CD14-positive monocyte (primary cell): ENCODE measurements around the gene GPR183. TPM values are rescaled to one million over a fixed set of nuclear protein-coding genes. Genes with fewer than 3 reads are reported as not detected.

Source experiments
- DNase-seq, 3 donors: peaks; one replicate each; pipeline ENCODE4 v3.0.0-alpha.2; 2011 to 2022
- H2AFZ ChIP-seq: 2 replicates; pipeline ENCODE4 v1.6.0; 2012; ENCODE audit warnings: mild to moderate bottlenecking, low read depth, low read length, inconsistent platforms; ENCODE audit not compliant: insufficient read depth, poor library complexity, severe bottlenecking
- H3K27ac ChIP-seq, 2 donors: 1 replicate in 1 of 2; 2 replicates in 1 of 2; pipeline ENCODE4 v1.5.1; 2012 to 2013; ENCODE audit warnings: low read length in 2 of 2, control low read depth in 1 of 2, inconsistent platforms in 1 of 2, low read depth in 1 of 2, mild to moderate bottlenecking in 1 of 2
- H3K27me3 ChIP-seq, 2 donors: one replicate each; pipeline versions ENCODE4 v1.6.0 to v1.6.1; 2011 to 2013; ENCODE audit warnings: low read length in 2 of 2; ENCODE audit not compliant: control insufficient read depth in 2 of 2, insufficient read depth in 2 of 2
- H3K36me3 ChIP-seq, 2 donors: replicated peaks in 1 of 2; 1 replicate in 1 of 2; 2 replicates in 1 of 2; pipeline versions ENCODE4 v1.5.1 to v1.6.1; 2012 to 2013; ENCODE audit warnings: low read length in 2 of 2, control low read depth in 1 of 2, inconsistent platforms in 1 of 2, mild to moderate bottlenecking in 1 of 2; ENCODE audit not compliant: insufficient read depth in 2 of 2, control insufficient read depth in 1 of 2
- H3K4me1 ChIP-seq, 2 donors: 1 replicate in 1 of 2; 2 replicates in 1 of 2; pipeline versions ENCODE4 v1.5.1 to v1.6.1; 2012 to 2013; ENCODE audit warnings: low read length in 2 of 2, control low read depth in 1 of 2, inconsistent platforms in 1 of 2, mild to moderate bottlenecking in 1 of 2, moderate library complexity in 1 of 2; ENCODE audit not compliant: insufficient read depth in 2 of 2, control insufficient read depth in 1 of 2
- H3K4me2 ChIP-seq: replicated peaks from 2 replicates; pipeline ENCODE3; 2012; ENCODE audit warnings: low read length, moderate library complexity, mild to moderate bottlenecking; ENCODE audit not compliant: poor library complexity, severe bottlenecking; ENCODE audit errors: extremely low read depth
- H3K4me3 ChIP-seq, 3 experiments: fragments of 200-600 bp in 1 of 3; sonication (generic) in 1 of 3; replicated peaks in 1 of 3; 1 replicate in 2 of 3; 2 replicates in 1 of 3; pipeline ENCODE4 v1.5.1; 2011 to 2013; ENCODE audit warnings: low read length in 3 of 3, mild to moderate bottlenecking in 3 of 3, control low read depth in 2 of 3, low read depth in 2 of 3, inconsistent platforms in 1 of 3, moderate library complexity in 1 of 3
- H3K79me2 ChIP-seq: 2 replicates; pipeline ENCODE4 v1.6.0; 2012; ENCODE audit warnings: mild to moderate bottlenecking, control low read depth, inconsistent platforms, low read length, moderate library complexity; ENCODE audit not compliant: insufficient read depth
- H3K9ac ChIP-seq: 2 replicates; pipeline ENCODE4 v1.6.0; 2017; ENCODE audit warnings: low read length, mild to moderate bottlenecking; ENCODE audit not compliant: insufficient read depth, poor library complexity, severe bottlenecking
- H3K9me3 ChIP-seq, 2 donors: replicated peaks in 1 of 2; 1 replicate in 1 of 2; 2 replicates in 1 of 2; pipeline versions ENCODE4 v1.5.1 to v1.6.1; 2012 to 2013; ENCODE audit warnings: low read length in 2 of 2, control low read depth in 1 of 2; ENCODE audit not compliant: control insufficient read depth in 1 of 2, insufficient read depth in 1 of 2
- H4K20me1 ChIP-seq: 2 replicates; pipeline ENCODE4 v1.6.0; 2012; ENCODE audit warnings: mild to moderate bottlenecking, low read length, control low read depth, moderate library complexity; ENCODE audit not compliant: insufficient read depth
- H3K27ac Mint-ChIP-seq, 7 donors: one replicate each; pipeline ENCODE4 v1.8.0; 2020; ENCODE audit warnings: mild to moderate bottlenecking in 7 of 7, mixed read lengths in 7 of 7, moderate library complexity in 6 of 7, inconsistent platforms in 2 of 7
- H3K27me3 Mint-ChIP-seq, 3 donors: one replicate each; pipeline ENCODE4 v1.8.0; 2021 to 2022; ENCODE audit warnings: low read depth in 3 of 3, mild to moderate bottlenecking in 3 of 3, mixed read lengths in 3 of 3, moderate library complexity in 3 of 3, inconsistent platforms in 1 of 3
- H3K36me3 Mint-ChIP-seq, 2 donors: one replicate each; pipeline ENCODE4 v1.8.0; 2020; ENCODE audit warnings: mixed read lengths in 2 of 2, inconsistent platforms in 1 of 2, mild to moderate bottlenecking in 1 of 2
- H3K4me1 Mint-ChIP-seq: one replicate; pipeline ENCODE4 v1.8.0; 2020; ENCODE audit warnings: mild to moderate bottlenecking, mixed read lengths
- H3K4me3 Mint-ChIP-seq, 2 donors: one replicate each; pipeline ENCODE4 v1.8.0; 2020; ENCODE audit warnings: mild to moderate bottlenecking in 2 of 2, mixed read lengths in 2 of 2, moderate library complexity in 1 of 2
- H3K9me3 Mint-ChIP-seq, 7 donors: one replicate each; pipeline ENCODE4 v1.8.0; 2020 to 2022; ENCODE audit warnings: mixed read lengths in 7 of 7, mild to moderate bottlenecking in 6 of 7, moderate library complexity in 6 of 7, inconsistent platforms in 2 of 7
- WGBS: methylation state at CpG from one replicate; pipeline ENCODE4 v1.1.5; 2013; ENCODE audit warnings: missing lambda C conversion rate; ENCODE audit not compliant: insufficient coverage; 5-methylcytosine and 5-hydroxymethylcytosine counted together
- intact Hi-C, 2 donors: fragments of 100-400 bp; cut with micrococcal nuclease; formaldehyde crosslinking; loops; one replicate each; pipeline versions ENCODE4 v1.15.0 to v1.15.1; 2023
- polyA plus RNA-seq, 3 donors: library from polyadenylated mRNA; depleted of rRNA in 1 of 3; unstranded in 2 of 3; stranded (reverse) in 1 of 3; fragments of 300-500 nt in 2 of 3; fragments of >200 nt in 1 of 3; fragmentation: Illumina TruSeq in 2 of 3; gene quantifications; 1 replicate in 2 of 3; 2 replicates in 1 of 3; pipeline ENCODE4 v1.2.3, GENCODE V29; 2012 to 2021
- TF ChIP-seq, protein P1 (sequence below): fragments of 200-600 bp; IDR thresholded peaks from one replicate; pipeline ENCODE4 v1.8.0; 2022; ENCODE audit warnings: antibody characterized with exemption, mild to moderate bottlenecking

The GPR183 gene
- polyA plus RNA-seq, 3 donors, result 190 to 459 (median 288) TPM

DNA sequence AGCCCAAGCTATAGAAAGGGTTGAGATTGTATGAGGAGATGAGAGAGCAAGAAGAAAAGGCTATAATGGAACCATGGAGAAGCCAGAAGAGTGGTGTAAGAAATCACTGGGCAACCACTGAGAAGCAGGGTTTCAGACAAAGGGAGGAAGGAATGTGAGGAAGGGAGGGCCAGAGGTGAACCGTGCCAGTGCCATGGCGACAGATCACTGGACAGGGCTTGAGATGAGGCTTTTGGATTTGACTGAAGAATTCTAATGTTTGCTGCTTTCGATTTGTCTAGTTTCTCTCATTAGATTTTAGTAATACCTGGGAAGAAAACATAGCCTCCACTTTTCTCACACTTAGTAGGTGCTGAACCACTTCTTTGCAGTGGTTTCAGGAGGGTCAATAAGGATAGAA, 6.3 kb upstream of the GPR183 start:
- Mint-ChIP-seq H3K4me3 (peak overlapping the region; percentile 81 to 84), H3K4me1 (peaks cover 60% of the 10 kb centered on the region), H3K27me3 (peaks cover 0 to 1% (median 0%) of the 10 kb centered on the region in 3 donors), H3K27ac (peak overlapping the region; percentile 94 to 100 (median 98)), H3K9me3 (peaks cover 0 to 6% (median 0%) of the 10 kb centered on the region in 7 donors), H3K36me3 (peaks cover 59 to 60% of the 10 kb centered on the region in 2 donors)
- Histone ChIP-seq H3K4me1 (peaks cover 53 to 68% of the 10 kb centered on the region in 2 donors), H3K27ac (peak overlapping the region; percentile 92 to 99), H3K36me3 (peaks cover 5 to 39% of the 10 kb centered on the region in 2 donors), H2AFZ (no peak overlapping the region), H3K4me2 (peak overlapping the region; percentile 56), H3K79me2 (peaks cover 70% of the 10 kb centered on the region), H3K9me3 (no peaks in the 10 kb centered on the region), H3K9ac (peak overlapping the region; percentile 68), H4K20me1 (no peaks in the 10 kb centered on the region), H3K4me3 (peak overlapping the region in 2 of 3 experiments; percentile 16 to 49), H3K27me3 (no peaks in the 10 kb centered on the region)
- WGBS, result 50% methylated on average over 2 of the region's 3 CpGs
- peak in 1 of 3 donors; percentile 52 for DNase-seq
- intact Hi-C loops, result loop anchor here in 1 of 2 donors (2.0 to 5.0 kb wide), 2 partner anchors 33 to 119 kb away; no protein-coding TSS in a partner anchor
- TF ChIP-seq, protein P1, sequence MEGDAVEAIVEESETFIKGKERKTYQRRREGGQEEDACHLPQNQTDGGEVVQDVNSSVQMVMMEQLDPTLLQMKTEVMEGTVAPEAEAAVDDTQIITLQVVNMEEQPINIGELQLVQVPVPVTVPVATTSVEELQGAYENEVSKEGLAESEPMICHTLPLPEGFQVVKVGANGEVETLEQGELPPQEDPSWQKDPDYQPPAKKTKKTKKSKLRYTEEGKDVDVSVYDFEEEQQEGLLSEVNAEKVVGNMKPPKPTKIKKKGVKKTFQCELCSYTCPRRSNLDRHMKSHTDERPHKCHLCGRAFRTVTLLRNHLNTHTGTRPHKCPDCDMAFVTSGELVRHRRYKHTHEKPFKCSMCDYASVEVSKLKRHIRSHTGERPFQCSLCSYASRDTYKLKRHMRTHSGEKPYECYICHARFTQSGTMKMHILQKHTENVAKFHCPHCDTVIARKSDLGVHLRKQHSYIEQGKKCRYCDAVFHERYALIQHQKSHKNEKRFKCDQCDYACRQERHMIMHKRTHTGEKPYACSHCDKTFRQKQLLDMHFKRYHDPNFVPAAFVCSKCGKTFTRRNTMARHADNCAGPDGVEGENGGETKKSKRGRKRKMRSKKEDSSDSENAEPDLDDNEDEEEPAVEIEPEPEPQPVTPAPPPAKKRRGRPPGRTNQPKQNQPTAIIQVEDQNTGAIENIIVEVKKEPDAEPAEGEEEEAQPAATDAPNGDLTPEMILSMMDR, result no peak

DNA sequence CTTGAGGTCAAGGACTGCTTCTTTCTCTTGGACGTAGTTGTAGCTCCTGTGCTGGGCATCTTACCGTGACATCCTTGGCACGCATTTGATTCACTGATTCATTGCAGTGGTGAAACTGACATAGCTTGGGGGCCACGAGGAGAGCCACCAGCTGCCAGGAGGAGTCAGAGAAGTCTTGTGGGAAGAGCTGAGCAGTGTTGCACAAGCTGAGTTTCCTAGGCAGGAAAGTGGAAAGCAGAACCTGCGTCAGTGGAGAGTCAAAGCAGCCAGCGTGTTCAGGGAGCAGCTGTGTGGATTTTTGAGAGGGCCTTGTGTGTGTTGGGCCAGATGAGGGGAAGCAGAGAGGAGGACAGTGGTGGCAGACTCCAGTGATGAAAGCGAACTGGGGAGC, 5.3 kb upstream of the GPR183 start:
- H3K9ac ChIP-seq, result peak overlapping the region; percentile 79
- peak overlapping the region; percentile 81 to 84 for H3K4me3 Mint-ChIP-seq
- intact Hi-C loops, result loop anchor here in 1 of 2 donors (2.0 to 5.0 kb wide), 2 partner anchors 32 to 120 kb away; no protein-coding TSS in a partner anchor
- TF ChIP-seq, protein P1, result no peak
- peak overlapping the region; percentile 94 to 100 (median 98) for H3K27ac Mint-ChIP-seq
- peak overlapping the region; percentile 92 to 99 for H3K27ac ChIP-seq
- H3K36me3 ChIP-seq, result peaks cover 5 to 32% of the 10 kb centered on the region in 2 donors
- peaks cover 0 to 5% (median 0%) of the 10 kb centered on the region in 7 donors for H3K9me3 Mint-ChIP-seq
- peaks cover 69% of the 10 kb centered on the region for H3K4me1 Mint-ChIP-seq
- H3K27me3 Mint-ChIP-seq, result peaks cover 0 to 1% (median 0%) of the 10 kb centered on the region in 3 donors
- no peaks in the 10 kb centered on the region for H3K27me3 ChIP-seq
- peak overlapping the region; percentile 56 for H3K4me2 ChIP-seq
- no peaks in the 10 kb centered on the region for H4K20me1 ChIP-seq
- H3K9me3 ChIP-seq, result no peaks in the 10 kb centered on the region
- peaks cover 80% of the 10 kb centered on the region for H3K79me2 ChIP-seq
- DNase-seq, result peak; percentile 99 to 100 (median 99)
- peaks cover 60 to 61% of the 10 kb centered on the region in 2 donors for H3K36me3 Mint-ChIP-seq
- peaks cover 60 to 78% of the 10 kb centered on the region in 2 donors for H3K4me1 ChIP-seq
- H3K4me3 ChIP-seq, result no peak overlapping the region
- WGBS, result 4% methylated on average over 7 of the region's 7 CpGs
- H2AFZ ChIP-seq, result no peak overlapping the region
